ENCODE results near the gene TYR.
"Not testable (repeated sequence)": the region's sequence is repeated elsewhere in the genome, so short reads cannot be mapped to it uniquely, and the experiment has no call there.

TYR gene

GRCh38 chr11:89273220-89273619 lies 95.5 kb downstream of the TYR start:
- peak; percentile 8 for DNase-seq

GRCh38 chr11:89275966-89276365 lies 98.3 kb downstream of the TYR start:
- DNase-seq = no peak

GRCh38 chr11:89279176-89279575 lies 101.5 kb downstream of the TYR start:
- no peak for DNase-seq

- not testable (repeated sequence) for DNase-seq
These were observed 103.5 kb downstream of the TYR start for GRCh38 chr11:89281032-89281677.

GRCh38 chr11:89286601-89287000 lies 108.9 kb downstream of the TYR start:
- not testable (repeated sequence) for DNase-seq

- DNase-seq = not testable (repeated sequence)
These were observed 110.3 kb downstream of the TYR start for GRCh38 chr11:89288004-89288403.

- no peak for DNase-seq
These were observed 116.4 kb downstream of the TYR start for GRCh38 chr11:89293965-89294679.

GRCh38 chr11:89295023-89295422 lies 117.3 kb downstream of the TYR start:
- DNase-seq = not testable (repeated sequence)

GRCh38 chr11:89303029-89303428 lies 125.4 kb downstream of the TYR start:
- DNase-seq = not testable (repeated sequence)

- not testable (repeated sequence) for DNase-seq
These were observed 130.6 kb downstream of the TYR start for GRCh38 chr11:89308272-89308671.

- DNase-seq = not testable (repeated sequence)
These were observed 131.8 kb downstream of the TYR start for GRCh38 chr11:89309321-89309985.

- not testable (repeated sequence) for DNase-seq
These were observed 132.9 kb downstream of the TYR start for GRCh38 chr11:89310607-89311006.

GRCh38 chr11:89321401-89321800 lies 143.7 kb downstream of the TYR start:
- DNase-seq = no peak

GRCh38 chr11:89327885-89328284 lies 150.2 kb downstream of the TYR start:
- no peak for DNase-seq

GRCh38 chr11:89331940-89332339 lies 154.3 kb downstream of the TYR start:
- not testable (repeated sequence) for DNase-seq

GRCh38 chr11:89333704-89334103 lies 156.0 kb downstream of the TYR start:
- not testable (repeated sequence) for DNase-seq

GRCh38 chr11:89337100-89337650 lies 159.5 kb downstream of the TYR start:
- DNase-seq = not testable (repeated sequence)

GRCh38 chr11:89338073-89338472 lies 160.4 kb downstream of the TYR start:
- not testable (repeated sequence) for DNase-seq

- not testable (repeated sequence) for DNase-seq
These were observed 162.8 kb downstream of the TYR start for GRCh38 chr11:89340450-89340849.

GRCh38 chr11:89342880-89343572 lies 165.4 kb downstream of the TYR start:
- not testable (repeated sequence) for DNase-seq
